Measurements from ENCODE around the gene MYOT.
A peak's percentile ranks its signal among the peaks of the same experiment; 100 is the strongest.
"Not testable (repeated sequence)": the region's sequence is repeated elsewhere in the genome, so short reads cannot be mapped to it uniquely, and the experiment has no call there.

MYOT gene

DNA sequence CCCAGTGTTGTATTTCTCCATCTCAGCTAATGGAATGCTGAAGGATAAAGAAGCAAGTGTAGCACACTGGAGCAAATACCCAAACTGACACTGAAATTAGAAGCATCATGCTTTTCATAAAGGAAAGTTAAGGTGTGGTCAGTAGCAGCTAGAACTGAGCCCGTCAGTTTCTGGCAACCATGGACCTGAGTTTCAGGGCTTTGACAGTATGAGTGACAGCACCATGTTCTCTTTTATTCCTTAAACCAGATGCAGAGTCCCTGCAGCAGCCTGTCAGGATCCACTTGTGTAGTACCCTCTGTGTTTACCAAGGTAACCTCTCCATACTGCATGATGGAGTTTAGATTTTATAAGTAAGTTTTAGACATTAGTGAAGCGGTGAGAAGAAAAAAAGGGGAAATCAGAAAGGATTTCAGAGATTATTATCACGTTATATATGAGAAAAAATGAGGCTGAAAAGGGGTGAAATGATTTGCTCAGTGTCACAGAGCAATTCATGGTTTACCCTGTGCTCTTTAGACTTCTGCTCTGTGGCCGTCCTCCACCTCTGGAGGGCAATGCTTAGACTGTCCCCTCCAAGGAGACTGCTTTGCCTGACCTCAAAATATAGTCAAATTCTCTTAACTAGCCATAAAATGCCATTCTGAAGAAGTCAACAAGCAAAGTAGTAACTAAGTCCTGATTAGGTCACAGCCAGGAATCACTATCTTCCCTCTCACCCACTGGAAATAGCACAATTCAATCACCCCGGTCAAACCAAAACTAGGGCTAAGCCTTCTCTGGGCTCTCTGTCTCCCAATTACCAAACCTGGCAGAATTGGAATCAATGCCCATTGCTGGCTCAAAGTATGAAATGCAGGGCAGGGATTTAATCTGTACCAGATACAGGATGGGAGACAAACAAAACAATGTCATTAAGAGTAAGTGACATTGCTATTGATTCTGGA lies 10.5 kb upstream of the MYOT start:
- no peak for DNase-seq

GRCh38 chr5:137858223-137858916 lies 9.3 kb upstream of the MYOT start:
- DNase-seq = no peak

DNA sequence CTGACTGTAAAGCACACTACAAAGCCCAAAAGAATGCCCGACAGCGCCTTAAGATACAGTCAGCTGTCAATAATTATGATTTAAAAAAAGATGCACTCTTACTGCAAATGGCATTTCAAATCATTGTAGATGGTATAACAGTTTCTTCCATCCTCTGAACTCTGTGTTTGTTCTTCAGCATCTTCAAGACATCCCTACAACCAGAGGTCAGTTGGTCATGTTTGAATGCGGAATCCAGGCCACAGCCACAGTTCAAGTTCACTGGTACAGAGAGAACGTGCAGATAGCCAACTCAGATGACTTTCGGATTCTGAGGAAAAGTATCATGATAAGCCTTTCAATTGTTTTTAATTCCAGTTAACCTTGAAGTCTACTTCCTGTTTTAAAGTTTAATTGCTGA lies 8.7 kb upstream of the MYOT start:
- no peak for DNase-seq

- no peak for DNase-seq
Measured at GRCh38 chr5:137862251-137862650, 5.4 kb upstream of the MYOT start.

DNA sequence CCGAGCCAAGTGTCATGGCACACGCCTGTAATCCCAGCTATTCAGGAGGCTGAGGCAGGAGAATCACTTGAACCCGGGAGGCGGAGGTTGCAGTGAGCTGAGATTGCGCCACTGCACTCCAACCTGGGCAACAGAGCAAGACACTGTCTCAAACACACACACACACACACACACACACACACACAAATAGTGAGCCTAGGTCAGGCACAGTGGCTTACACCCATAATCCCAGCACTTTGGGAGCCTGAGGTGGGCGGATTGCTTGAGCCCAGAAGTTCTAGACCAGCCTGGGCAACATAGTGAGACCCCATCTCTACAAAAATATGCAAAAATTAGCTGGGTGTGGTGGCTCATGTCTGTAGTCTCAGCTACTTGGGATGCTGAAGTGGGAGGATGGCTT lies 4.0 kb upstream of the MYOT start:
- not testable (repeated sequence) for DNase-seq

GRCh38 chr5:137866541-137867388 lies 895 bp upstream of the MYOT start:
- DNase-seq = no peak

DNA sequence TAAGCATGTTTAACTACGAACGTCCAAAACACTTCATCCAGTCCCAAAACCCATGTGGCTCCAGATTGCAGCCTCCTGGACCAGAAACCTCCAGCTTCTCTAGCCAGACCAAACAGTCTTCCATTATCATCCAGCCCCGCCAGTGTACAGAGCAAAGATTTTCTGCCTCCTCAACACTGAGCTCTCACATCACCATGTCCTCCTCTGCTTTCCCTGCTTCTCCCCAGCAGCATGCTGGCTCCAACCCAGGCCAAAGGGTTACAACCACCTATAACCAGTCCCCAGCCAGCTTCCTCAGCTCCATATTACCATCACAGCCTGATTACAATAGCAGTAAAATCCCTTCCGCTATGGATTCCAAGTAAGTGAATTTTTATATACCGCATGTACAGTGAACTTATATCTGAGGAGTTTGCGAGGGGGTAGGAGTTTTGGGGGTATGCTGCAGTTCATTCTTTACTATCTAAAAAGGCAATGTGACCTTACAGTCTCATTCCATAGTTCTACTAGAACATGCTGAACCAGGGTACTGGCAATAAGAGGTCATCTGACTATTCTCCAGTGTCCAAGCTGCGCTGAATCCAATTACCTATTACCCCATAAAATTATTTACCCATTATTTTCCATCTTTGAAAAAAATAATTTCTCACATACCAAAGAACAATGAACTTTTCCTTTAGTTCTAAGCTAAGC lies 3.1 kb downstream of the MYOT start:
- DNase-seq = no peak

- no peak for DNase-seq
Measured at GRCh38 chr5:137871571-137871970, 3.9 kb downstream of the MYOT start.

GRCh38 chr5:137872466-137872865 lies 4.8 kb downstream of the MYOT start:
- no peak for DNase-seq

DNA sequence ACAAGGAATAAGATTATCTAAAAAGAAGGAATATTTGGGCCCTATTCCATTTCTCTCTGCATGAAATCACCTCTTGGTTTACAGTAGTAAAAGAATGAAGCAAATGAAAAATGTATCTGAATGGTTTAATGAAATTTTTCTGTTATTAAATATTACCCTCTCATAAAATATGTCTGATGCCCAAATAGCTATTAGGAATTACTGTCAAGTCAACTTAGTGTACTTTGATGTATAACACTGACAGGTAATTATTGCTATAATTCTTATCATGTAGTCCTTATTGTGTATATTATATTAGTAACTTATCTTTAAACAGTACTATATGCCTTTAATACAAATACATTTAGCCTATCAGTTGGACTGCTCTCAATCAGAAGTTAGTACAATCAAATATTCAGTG lies 8.4 kb downstream of the MYOT start:
- no peak for DNase-seq

- DNase-seq = no peak
Measured at GRCh38 chr5:137880313-137880712, 12.7 kb downstream of the MYOT start.

DNA sequence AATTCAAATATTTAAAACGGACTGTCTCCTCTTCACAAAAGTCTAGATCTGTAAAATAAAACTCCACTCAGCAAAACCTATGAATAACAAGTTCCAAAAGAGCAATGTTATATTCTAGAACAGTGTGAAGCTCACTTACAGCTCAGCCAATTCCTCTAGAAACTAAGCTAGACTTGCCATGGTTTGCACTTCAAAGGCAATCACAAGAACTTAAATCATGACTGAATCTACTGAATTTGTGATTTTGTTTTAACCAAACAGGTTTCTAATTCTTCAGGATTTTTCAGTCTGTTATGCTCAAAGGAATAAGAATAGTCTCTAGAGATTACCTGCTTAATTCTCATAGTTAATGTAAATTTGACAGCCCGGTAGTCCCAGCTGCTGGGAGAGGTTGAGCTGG lies 20.2 kb downstream of the MYOT start:
- DNase-seq = no peak

DNA sequence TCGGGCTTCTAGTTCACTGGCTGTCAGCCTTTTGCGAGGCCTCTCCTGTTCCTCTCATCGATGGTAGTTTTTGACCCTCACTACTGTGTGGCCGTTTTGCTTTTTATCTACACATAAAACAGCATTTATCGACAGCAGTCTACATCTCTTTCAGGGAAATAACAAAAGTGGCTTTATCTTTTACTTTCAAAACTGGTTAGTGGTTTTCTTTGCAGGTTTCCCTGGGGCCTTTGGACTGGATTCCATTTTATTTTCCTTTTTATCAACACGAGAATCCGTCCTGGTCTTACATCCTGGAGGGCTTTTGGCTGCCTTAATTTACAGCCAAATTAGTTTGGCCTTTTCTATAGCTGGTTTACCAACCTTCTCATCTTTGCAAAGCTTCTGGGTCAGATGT lies 20.8 kb downstream of the MYOT start:
- no peak for DNase-seq

DNA sequence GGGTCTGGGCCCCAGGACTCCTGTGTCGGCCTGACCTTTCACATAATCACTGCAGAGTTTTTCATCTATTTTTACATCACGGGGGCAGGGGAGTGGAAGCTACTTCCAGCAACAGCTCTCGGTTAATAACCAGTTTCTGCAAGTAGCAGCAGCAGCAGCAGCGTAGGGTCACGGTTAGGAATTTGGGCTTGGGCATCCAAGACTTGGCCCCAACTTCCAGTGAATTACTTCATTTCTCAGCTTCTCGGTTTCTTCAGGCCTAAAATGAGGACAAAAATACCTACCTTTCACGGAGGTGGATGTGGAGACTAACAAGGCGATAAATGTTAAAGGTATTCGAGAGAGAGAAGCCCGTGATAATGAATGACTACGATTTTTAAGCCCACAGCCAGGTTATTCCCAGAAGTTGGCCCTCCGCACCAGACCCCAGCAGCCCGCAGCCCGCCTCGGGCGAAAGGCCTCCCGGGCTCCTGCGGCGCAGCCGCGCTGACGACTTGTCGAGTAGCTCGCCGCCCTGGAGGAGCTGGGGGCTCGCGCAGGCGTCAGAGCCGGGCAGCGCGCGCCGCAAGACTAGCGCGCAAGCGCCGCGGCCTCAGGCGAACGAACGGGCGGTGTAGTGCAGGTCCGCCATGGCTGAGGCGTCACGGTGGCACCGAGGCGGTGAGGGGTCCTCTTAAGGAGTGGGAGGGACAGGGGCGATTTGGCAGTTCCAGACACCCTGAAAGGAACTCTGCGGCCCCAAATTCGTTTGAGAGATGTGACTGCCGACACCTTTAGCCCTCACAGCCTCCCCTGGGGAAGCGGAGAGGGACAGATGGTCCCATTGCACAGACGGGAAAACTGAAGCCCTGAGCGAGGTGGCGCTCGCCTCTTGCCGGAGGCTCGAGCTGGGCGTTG lies 21.5 kb downstream of the MYOT start, which contains the start of gene PKD2L2:
Gene PKD2L2 (plus strand): TSS at position 595 of the 897 bp plus-strand sequence. CDS start 35 bp downstream, at position 630.
- DNase-seq = peak; percentile 84

DNA sequence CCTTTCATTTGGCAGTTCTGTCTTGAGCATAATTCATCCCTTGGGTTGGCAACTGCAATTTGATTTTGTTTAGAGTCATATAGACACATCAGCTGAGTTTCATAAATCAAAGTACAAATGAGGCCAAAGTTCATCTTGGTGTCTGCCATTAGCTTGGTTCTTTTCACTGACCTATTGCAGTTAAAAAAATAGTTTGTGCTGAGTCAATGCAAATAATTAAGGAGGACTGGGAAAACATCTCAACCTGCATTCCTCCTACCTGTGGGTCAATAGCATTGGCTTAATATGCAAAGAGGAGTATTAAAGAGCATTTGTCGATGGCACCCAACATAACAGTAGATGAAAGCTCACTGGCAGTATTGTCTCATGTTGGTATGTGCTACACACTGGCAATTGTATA lies 23.2 kb downstream of the MYOT start:
- DNase-seq = no peak

- DNase-seq = no peak
Measured at GRCh38 chr5:137891849-137892248, 24.2 kb downstream of the MYOT start.

DNA sequence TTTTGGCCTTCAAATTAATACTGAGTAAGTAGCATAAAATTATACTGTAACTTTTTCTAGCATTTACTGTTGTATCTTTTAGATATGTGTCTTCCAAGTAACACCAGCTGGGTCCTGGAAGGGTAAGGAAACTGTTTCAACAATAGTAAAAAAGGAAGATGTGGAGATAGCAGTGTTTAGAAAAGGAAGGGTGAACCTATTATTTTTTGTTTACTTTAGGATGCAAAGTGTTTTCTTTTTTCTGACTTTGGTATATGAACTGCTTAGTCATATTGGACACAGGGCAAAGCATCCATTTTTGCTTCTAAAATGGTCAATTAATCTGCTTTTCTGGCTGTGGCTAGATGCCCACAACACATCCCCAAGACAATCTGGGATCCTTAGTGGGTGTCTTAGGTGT lies 26.9 kb downstream of the MYOT start:
- DNase-seq = no peak

GRCh38 chr5:137896560-137896959 lies 28.9 kb downstream of the MYOT start:
- DNase-seq = no peak

DNA sequence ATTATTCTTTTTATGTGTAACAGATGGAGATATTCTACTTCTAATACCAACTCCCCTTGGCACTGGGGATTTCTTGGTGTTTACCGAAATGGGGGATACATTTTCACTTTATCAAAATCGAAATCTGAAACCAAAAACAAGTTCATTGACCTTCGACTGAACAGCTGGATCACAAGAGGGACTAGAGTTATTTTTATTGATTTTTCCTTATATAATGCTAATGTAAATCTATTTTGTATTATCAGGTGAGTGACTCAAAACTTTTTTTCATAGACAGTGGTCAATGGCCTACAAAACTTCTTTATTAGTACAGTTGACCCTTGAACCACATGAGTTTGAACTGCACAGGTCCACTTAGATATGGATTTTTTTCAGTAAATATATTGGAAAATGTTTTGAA lies 31.8 kb downstream of the MYOT start:
- no peak for DNase-seq

DNA sequence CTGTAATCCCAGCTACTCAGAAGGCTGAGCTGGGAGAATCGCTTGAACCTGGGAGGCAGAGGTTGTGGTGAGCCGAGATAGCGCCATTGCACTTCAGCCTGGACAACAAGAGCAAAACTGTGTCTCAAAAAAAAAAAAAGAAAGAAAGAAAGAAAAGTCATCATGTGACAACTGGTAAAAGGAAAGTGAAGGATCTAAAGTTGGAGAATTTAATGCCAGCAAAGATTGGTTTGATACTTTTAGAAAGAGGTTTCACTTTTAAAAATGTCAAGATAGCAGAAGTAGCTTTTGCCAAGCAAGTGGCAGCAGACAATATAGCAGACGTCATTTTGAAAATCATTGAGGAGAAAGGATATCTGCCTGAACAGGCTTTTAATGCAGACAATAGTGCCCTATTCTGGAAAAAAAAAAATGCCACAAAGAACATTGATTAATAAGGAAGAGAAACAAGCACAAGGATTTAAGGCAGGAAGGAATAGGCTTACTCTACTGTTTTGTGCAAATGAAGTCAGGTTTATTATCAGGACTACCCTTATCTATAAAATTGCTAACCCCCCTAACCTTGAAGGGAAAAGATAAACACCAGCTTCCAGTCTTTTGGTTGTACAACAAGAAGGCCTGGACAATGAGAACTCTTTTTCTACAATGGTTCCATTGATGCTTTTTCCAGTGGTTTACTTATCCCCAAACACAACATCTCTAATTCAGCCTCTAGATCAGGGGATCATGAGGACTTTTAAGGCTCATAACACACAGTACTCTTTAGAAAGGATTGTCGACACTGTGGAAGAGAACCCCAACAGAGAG lies 33.6 kb downstream of the MYOT start:
- no peak for DNase-seq
